ENCODE results near the gene LRRC71. TPM values are rescaled to one million over a fixed set of nuclear protein-coding genes. Genes with fewer than 3 reads are reported as not detected.
A peak's percentile ranks its signal among the peaks of the same experiment; 100 is the strongest.

Gene LRRC71
- total RNA-seq, 4 donors from 2014 or later = not detected

DNA sequence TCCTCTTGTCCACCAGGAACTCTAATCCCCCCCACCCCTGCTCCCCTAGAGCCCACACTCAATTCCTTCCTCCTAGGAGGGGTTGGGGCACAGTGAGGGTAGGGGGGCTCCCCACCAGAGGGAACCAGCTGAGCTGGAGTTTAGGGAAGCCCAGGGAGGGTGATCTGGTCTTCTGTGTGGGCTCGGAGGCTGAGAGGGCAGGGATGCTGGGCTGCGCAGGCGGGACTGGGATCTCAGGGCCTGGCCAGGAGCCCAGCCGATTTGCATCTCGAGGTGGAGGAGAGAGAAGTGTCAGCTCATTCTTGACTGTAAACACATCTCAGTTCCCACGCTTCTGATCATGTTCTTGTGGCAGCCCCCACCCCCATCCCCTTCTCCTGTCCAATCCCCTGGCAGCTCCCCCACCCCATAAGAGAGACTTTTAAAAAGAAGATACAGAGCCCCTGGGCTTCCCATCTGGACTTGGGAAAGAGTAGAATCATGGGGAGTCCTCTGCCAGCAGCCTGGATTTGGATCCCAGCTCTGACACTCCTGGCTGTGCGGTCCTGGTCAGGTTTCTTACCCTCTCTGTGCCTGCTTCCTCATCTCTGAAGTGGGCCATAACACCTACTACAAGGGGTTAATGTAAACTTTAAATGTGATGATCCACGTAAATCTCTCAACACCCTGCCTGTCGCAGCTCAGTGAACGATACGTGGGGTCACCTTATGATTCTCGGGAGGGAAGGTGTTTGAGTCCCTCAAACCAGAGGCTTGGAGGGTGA lies 20.3 kb upstream of the LRRC71 start:
- TF ChIP-seq CTCF (IDR thresholded peaks at IDR 0.05) = no peak
- TF ChIP-seq POLR2AphosphoS5 (IDR thresholded peaks at IDR 0.05) = no peak
- TF ChIP-seq EP300 (IDR thresholded peaks at IDR 0.05) = no peak
- no peak for TF ChIP-seq POLR2A (IDR thresholded peaks at IDR 0.05)
- H3K27me3 ChIP-seq = peaks cover 7% of the 10 kb centered on the region
- no peak overlapping the region for H3K27ac ChIP-seq
- no peaks in the 10 kb centered on the region for H3K9me3 ChIP-seq
- no peak overlapping the region for H3K4me3 ChIP-seq
- WGBS = 72% methylated on average over 7 of the region's 12 CpGs
- DNase-seq (ENCODE audit: low spot score in 2 of 2) = no peak
- H3K36me3 ChIP-seq = no peaks in the 10 kb centered on the region
- peaks cover 29% of the 10 kb centered on the region for H3K4me1 ChIP-seq

DNA sequence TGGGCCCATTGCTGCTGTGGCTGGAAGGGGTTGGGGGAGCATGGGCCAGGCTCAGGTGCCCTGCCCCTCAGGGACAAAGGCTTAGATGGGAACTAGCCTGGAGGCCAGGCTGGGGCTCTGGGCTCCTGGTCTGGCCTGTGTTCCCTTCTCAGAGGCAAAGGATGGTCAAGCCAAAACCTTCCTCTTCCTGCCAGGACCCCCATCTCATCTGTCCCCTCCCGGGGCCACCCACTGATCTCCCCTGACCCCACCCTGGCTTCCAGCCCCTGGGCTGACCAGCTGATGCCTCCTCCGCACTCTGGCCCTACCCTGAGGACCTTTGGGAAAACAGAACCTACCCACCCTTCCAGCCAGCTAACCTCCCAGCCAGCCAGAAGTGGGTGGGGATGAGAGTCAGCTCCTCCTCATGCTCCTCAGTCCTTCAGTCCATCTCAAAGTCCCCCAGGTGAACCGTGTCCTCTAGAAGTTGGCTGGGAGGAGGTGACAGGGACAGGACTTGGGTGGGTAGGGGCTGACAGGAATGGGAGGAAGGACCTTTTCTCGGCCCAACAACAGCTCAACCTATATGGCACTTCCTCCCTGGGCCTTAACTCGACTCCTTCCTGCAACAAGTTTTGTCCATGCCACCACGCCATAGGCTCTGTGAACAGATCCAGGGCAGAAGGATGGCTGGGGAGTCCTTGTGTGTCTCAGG lies 19.4 kb upstream of the LRRC71 start:
- Histone ChIP-seq H3K27me3 (peaks cover 7% of the 10 kb centered on the region), H3K36me3 (no peaks in the 10 kb centered on the region), H3K27ac (peak overlapping the region; percentile 7), H3K9me3 (no peaks in the 10 kb centered on the region), H3K4me3 (no peak overlapping the region), H3K4me1 (peaks cover 29% of the 10 kb centered on the region)
- TF ChIP-seq POLR2AphosphoS5 (IDR thresholded peaks at IDR 0.05) = no peak
- no peak for TF ChIP-seq EP300 (IDR thresholded peaks at IDR 0.05)
- 65% methylated on average over 6 of the region's 6 CpGs for WGBS
- no peak for DNase-seq (ENCODE audit: low spot score in 2 of 2)

DNA sequence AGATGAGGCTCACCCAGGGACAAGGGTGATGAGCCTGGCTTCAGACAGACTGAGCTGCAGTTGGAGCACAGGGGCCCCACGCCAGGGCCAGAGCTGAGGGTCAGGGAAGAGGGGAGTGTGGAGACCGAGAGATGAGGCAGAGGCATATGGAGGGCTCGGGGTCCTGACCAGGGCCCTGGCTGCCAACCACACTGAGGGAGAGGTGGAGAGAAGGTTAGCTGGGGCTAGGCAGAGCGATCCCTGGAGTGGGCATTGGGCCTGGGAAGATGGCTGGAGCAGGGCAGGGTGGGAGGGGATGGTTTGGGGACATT lies 18.9 kb upstream of the LRRC71 start:
- Histone ChIP-seq H3K4me3 (no peak overlapping the region), H3K4me1 (peaks cover 30% of the 10 kb centered on the region), H3K36me3 (no peaks in the 10 kb centered on the region), H3K9me3 (no peaks in the 10 kb centered on the region), H3K27me3 (peaks cover 11% of the 10 kb centered on the region), H3K27ac (peak overlapping the region; percentile 7)
- 82% methylated on average over 4 of the region's 4 CpGs for WGBS
- TF ChIP-seq POLR2AphosphoS5 (IDR thresholded peaks at IDR 0.05) (no peak), EP300 (IDR thresholded peaks at IDR 0.05) (no peak), POLR2A (IDR thresholded peaks at IDR 0.05) (no peak), CTCF (IDR thresholded peaks at IDR 0.05) (no peak)
- no peak for DNase-seq (ENCODE audit: low spot score in 2 of 2)

DNA sequence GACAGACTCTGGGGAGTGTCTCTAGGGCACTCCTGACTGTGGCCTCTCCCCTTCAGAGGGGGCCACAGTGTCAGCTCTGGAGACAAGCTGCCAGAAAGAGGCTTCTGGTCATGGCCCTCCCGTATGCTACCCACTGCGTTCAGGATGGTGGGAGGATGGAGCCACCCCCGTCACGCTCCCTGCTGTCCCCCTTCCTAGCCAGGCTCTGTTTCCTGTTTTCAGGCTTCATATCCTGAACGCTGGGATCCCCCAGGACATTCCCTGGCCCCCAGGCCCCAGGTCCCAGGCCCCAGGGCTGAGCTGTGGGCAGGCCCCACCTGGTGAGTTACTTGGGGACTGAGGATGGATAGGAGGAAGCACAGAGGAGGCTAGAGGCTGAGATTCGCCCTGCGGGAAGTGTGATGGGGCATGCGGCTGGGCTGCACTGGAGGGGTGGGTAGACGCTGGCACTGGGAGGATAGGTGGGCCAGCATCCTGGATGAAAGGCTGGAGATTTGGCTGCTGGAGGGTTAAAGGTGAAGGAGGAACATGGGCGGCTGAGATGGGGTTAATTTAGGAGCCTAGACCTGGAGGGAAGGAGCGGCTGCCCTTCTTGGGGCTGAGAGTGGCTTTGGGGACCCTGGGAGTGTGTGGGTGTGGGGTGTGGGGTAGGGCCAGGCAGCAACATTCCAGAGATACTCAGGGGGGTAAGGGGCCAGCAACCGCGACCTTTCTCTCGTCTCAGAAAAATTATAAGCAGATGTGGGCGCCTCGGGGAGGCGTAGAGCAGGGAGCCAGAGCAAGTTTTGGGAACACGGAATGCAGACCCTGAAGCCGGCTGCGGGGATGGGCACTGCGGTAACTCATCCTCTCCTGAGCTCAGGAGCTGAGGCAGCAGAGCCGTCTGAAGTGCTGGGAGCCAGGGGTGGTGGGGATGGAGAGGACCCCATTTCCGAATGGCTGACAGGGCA lies 18.2 kb upstream of the LRRC71 start:
- no peaks in the 10 kb centered on the region for H3K36me3 ChIP-seq
- WGBS = 72% methylated on average over 20 of the region's 23 CpGs
- H3K4me1 ChIP-seq = peaks cover 30% of the 10 kb centered on the region
- H3K9me3 ChIP-seq = no peaks in the 10 kb centered on the region
- H3K27me3 ChIP-seq = peaks cover 12% of the 10 kb centered on the region
- no peak overlapping the region for H3K27ac ChIP-seq
- no peak for DNase-seq (ENCODE audit: low spot score in 2 of 2)
- no peak overlapping the region for H3K4me3 ChIP-seq
- TF ChIP-seq POLR2A (IDR thresholded peaks at IDR 0.05) = no peak

DNA sequence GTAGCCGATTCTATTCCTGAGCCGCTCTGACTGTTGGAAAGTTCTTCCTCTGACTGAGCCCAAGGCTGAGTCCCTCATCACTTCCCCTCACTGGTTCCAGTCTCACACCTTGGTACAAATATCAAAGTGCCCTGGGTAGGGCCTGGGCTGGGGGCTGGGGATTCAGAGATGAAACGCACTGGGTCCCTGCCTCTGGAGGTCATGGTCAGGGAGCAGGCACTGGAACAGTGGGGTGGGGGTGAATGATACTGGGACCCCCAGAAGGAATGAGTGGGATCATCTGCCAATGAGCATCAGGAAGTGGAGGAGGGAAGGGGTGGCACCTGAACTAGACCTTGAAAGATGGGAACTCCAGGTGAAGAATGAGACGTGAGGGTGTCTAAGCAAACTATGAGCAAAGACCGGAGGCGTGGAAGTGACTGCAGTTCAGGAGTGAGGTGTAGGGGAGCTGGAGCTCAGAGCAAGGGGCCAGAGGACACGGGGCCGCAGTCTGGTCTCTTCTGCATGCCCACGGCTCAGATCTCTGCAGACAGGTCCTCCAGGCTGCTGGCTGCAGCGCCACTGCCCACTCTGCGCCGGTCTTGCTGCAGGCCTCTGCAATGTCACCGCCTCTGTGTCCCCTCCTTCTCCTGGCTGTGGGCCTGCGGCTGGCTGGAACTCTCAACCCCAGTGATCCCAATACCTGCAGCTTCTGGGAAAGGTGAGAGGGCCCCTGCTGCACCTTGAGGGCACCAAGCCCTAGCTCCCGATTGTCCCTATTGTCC lies 16.9 kb upstream of the LRRC71 start:
- no peaks in the 10 kb centered on the region for H3K36me3 ChIP-seq
- H3K4me1 ChIP-seq = peaks cover 35% of the 10 kb centered on the region
- no peak for DNase-seq (ENCODE audit: low spot score in 2 of 2)
- H3K9me3 ChIP-seq = no peaks in the 10 kb centered on the region
- peaks cover 21% of the 10 kb centered on the region for H3K27me3 ChIP-seq
- H3K4me3 ChIP-seq = no peak overlapping the region
- no peak for TF ChIP-seq EP300 (IDR thresholded peaks at IDR 0.05)
- TF ChIP-seq CTCF (IDR thresholded peaks at IDR 0.05) = no peak
- no peak for TF ChIP-seq POLR2A (IDR thresholded peaks at IDR 0.05)
- no peak for TF ChIP-seq POLR2AphosphoS5 (IDR thresholded peaks at IDR 0.05)
- 74% methylated on average over 15 of the region's 15 CpGs for WGBS
- H3K27ac ChIP-seq = no peak overlapping the region
